Hepatocyte (in vitro differentiated cells): ENCODE data around the gene KXD1. TPM values are rescaled to one million over a fixed set of nuclear protein-coding genes. Genes with fewer than 3 reads are reported as not detected.

Source experiments
- DNase-seq: peaks from one replicate; pipeline ENCODE4 v3.0.0-alpha.2; 2016; ENCODE audit warnings: low spot score
- H2AFZ ChIP-seq: fragments of 200-600 bp; sonication (generic); 2 replicates; pipeline ENCODE4 v1.6.0; 2016; ENCODE audit warnings: antibody characterized with exemption, mild to moderate bottlenecking
- H3K27ac ChIP-seq: fragments of 200-600 bp; sonication (generic); 2 replicates; pipeline ENCODE4 v1.5.1; 2016; ENCODE audit warnings: mild to moderate bottlenecking
- H3K27me3 ChIP-seq: fragments of 200-600 bp; sonication (generic); 2 replicates; pipeline ENCODE4 v1.6.1; 2016
- H3K36me3 ChIP-seq: fragments of 200-600 bp; sonication (generic); replicated peaks from 2 replicates; pipeline ENCODE4 v1.5.1; 2016; ENCODE audit warnings: low read depth; ENCODE audit not compliant: insufficient read depth
- H3K4me1 ChIP-seq: fragments of 200-600 bp; sonication (generic); 2 replicates; pipeline ENCODE4 v1.5.1; 2016; ENCODE audit warnings: mild to moderate bottlenecking, moderate library complexity; ENCODE audit not compliant: insufficient read depth
- H3K4me2 ChIP-seq: fragments of 200-600 bp; sonication (generic); 2 replicates; pipeline ENCODE4 v1.6.0; 2016
- H3K4me3 ChIP-seq: fragments of 200-600 bp; sonication (generic); 2 replicates; pipeline ENCODE4 v1.5.1; 2016; ENCODE audit warnings: mild to moderate bottlenecking
- H3K79me2 ChIP-seq: fragments of 200-600 bp; sonication (generic); 2 replicates; pipeline ENCODE4 v1.6.0; 2017; ENCODE audit warnings: mild to moderate bottlenecking
- H3K9me2 ChIP-seq: fragments of 200-600 bp; sonication (generic); replicated peaks from 2 replicates; pipeline ENCODE4 v1.6.0; 2017; ENCODE audit warnings: mild to moderate bottlenecking; ENCODE audit not compliant: insufficient read depth
- H3K9me3 ChIP-seq: fragments of 200-600 bp; sonication (generic); 2 replicates; pipeline ENCODE4 v1.5.1; 2016; ENCODE audit warnings: low read depth, mild to moderate bottlenecking
- H4K20me1 ChIP-seq: fragments of 200-600 bp; sonication (generic); 2 replicates; pipeline ENCODE4 v1.6.0; 2016; ENCODE audit warnings: mild to moderate bottlenecking; ENCODE audit not compliant: insufficient read depth, poor library complexity, severe bottlenecking
- EZH2 ChIP-seq: fragments of 200-600 bp; sonication (generic); IDR thresholded peaks from 2 replicates; pipeline ENCODE4 v1.6.1; 2016; ENCODE audit warnings: antibody characterized with exemption, mild to moderate bottlenecking, borderline replicate concordance
- EZH2phosphoT487 ChIP-seq: fragments of 200-600 bp; sonication (generic); IDR thresholded peaks from one replicate; pipeline ENCODE4 v1.6.1; 2018; ENCODE audit warnings: antibody characterized with exemption, mild to moderate bottlenecking, low read depth, moderate library complexity; ENCODE audit not compliant: unreplicated experiment, severe bottlenecking
- WGBS: methylation state at CpG from one replicate; pipeline ENCODE4 v1.1.6; 2016; ENCODE audit warnings: low lambda C conversion rate; ENCODE audit errors: missing lambda C conversion rate; 5-methylcytosine and 5-hydroxymethylcytosine counted together
- polyA plus RNA-seq: library from polyadenylated mRNA; unstranded; fragments of >200 nt; fragmentation: Nextera tagmentation; extraction: Ambion mirVana; gene quantifications from 2 replicates; pipeline ENCODE4 v1.2.1, GENCODE V29; 2016
- total RNA-seq: library from RNA; depleted of rRNA; stranded (reverse); fragments of >200 nt; gene quantifications from 2 replicates; pipeline ENCODE4 v1.2.3, GENCODE V29; 2014
- TF ChIP-seq, protein P1 (sequence below): fragments of 200-600 bp; sonication (generic); IDR thresholded peaks from 2 replicates; pipeline ENCODE4 v1.5.1; 2016; ENCODE audit warnings: antibody characterized with exemption, mild to moderate bottlenecking; ENCODE audit not compliant: poor library complexity

Gene KXD1
- total and polyA plus RNA-seq, 2 experiments from 2014 or later, result 76.3 to 89.2 TPM

DNA sequence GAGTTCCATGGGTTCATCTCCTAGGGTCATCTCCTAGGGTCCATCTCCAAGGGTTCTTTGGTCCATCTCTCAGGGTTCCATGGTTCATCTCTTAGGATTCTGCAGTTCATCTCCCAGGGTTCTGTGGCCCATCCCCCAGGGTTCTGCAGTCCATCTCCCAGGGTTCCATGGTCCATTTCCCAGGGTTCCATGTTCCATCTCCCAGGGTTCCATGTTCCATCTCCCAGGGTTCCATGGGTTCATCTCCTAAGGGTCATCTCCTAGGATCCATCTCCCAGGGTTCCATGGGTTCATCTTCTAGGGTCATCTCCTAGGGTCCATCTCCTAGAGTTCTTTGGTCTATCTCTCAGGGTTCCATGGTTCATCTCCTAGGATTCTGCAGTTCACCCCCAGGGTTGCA is 59.9 kb downstream of the KXD1 start:
- DNase-seq, result no peak
- no peak overlapping the region for H3K27ac ChIP-seq
- peaks cover 35% of the 10 kb centered on the region for H3K27me3 ChIP-seq
- no peaks in the 10 kb centered on the region for H3K9me3 ChIP-seq
- no peaks in the 10 kb centered on the region for H3K36me3 ChIP-seq
- H4K20me1 ChIP-seq, result no peaks in the 10 kb centered on the region
- peaks cover 5% of the 10 kb centered on the region for H3K4me1 ChIP-seq
- H3K9me2 ChIP-seq, result no peaks in the 10 kb centered on the region
- no peaks in the 10 kb centered on the region for H3K79me2 ChIP-seq
- TF ChIP-seq, protein P1, sequence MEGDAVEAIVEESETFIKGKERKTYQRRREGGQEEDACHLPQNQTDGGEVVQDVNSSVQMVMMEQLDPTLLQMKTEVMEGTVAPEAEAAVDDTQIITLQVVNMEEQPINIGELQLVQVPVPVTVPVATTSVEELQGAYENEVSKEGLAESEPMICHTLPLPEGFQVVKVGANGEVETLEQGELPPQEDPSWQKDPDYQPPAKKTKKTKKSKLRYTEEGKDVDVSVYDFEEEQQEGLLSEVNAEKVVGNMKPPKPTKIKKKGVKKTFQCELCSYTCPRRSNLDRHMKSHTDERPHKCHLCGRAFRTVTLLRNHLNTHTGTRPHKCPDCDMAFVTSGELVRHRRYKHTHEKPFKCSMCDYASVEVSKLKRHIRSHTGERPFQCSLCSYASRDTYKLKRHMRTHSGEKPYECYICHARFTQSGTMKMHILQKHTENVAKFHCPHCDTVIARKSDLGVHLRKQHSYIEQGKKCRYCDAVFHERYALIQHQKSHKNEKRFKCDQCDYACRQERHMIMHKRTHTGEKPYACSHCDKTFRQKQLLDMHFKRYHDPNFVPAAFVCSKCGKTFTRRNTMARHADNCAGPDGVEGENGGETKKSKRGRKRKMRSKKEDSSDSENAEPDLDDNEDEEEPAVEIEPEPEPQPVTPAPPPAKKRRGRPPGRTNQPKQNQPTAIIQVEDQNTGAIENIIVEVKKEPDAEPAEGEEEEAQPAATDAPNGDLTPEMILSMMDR, result no peak
- TF ChIP-seq EZH2phosphoT487, result no peak
- TF ChIP-seq EZH2, result no peak
- H3K4me2 ChIP-seq, result no peak overlapping the region
- no peak overlapping the region for H2AFZ ChIP-seq
- no peak overlapping the region for H3K4me3 ChIP-seq

DNA sequence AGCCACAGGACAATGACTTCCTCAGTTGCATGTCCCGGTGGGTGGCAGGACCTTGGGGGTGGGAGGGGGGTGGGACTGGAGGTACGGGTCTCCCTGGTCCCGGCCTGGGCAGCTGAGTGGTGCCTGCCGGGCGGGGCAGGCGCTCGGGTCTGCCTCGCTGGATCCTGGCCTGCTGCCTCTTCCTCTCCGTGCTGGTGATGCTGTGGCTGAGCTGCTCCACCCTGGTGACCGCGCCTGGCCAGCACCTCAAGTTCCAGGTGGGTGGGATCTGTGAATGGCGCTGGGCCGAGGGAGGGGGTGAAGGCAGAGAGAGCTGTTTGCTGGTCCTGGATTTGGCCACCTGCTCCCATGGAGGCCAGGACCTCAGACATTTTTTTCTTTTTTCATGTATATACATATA is 60.6 kb downstream of the KXD1 start:
- Histone ChIP-seq H3K4me2 (no peak overlapping the region), H3K4me3 (no peak overlapping the region), H3K9me2 (no peaks in the 10 kb centered on the region), H3K4me1 (no peaks in the 10 kb centered on the region), H3K36me3 (no peaks in the 10 kb centered on the region), H4K20me1 (no peaks in the 10 kb centered on the region), H3K9me3 (no peaks in the 10 kb centered on the region), H3K27ac (no peak overlapping the region), H3K79me2 (no peaks in the 10 kb centered on the region), H2AFZ (no peak overlapping the region), H3K27me3 (peaks cover 28% of the 10 kb centered on the region)
- TF ChIP-seq EZH2phosphoT487 (no peak), EZH2 (no peak)
- TF ChIP-seq, protein P1, result no peak
- WGBS, result 94% methylated on average over 5 of the region's 13 CpGs
- no peak for DNase-seq

Other genes with a start within 250 kb of the KXD1 start
- gene LSM4, start 234.8 kb upstream of the KXD1 start, total RNA-seq, result 185 and 202 TPM in 2 replicates
- gene LSM4, start 234.8 kb upstream of the KXD1 start, polyA plus RNA-seq, result 218 and 226 TPM in 2 replicates
- gene PGPEP1, start 217.3 kb upstream of the KXD1 start, total RNA-seq, result 35.0 and 36.1 TPM in 2 replicates
- 24.8 and 26.8 TPM in 2 replicates for gene PGPEP1, start 217.3 kb upstream of the KXD1 start, polyA plus RNA-seq
- 106 and 123 TPM in 2 replicates for gene GDF15, start 171.7 kb upstream of the KXD1 start, total RNA-seq
- gene GDF15, start 171.7 kb upstream of the KXD1 start, polyA plus RNA-seq, result 175 and 185 TPM in 2 replicates
- gene LRRC25, start 160.2 kb upstream of the KXD1 start, total RNA-seq, result 0.16 TPM in 1 of 2 replicates, not detected in the other
- 0.36 and 1.5 TPM in 2 replicates for gene LRRC25, start 160.2 kb upstream of the KXD1 start, polyA plus RNA-seq
- 55.8 and 72.6 TPM in 2 replicates for gene SSBP4, start 138.5 kb upstream of the KXD1 start, total RNA-seq
- gene SSBP4, start 138.5 kb upstream of the KXD1 start, polyA plus RNA-seq, result 156 and 169 TPM in 2 replicates
- 51.5 and 54.9 TPM in 2 replicates for gene ISYNA1, start 119.7 kb upstream of the KXD1 start, total RNA-seq
- gene ISYNA1, start 119.7 kb upstream of the KXD1 start, polyA plus RNA-seq, result 144 and 188 TPM in 2 replicates
- gene ELL, start 35.8 kb upstream of the KXD1 start, total RNA-seq, result 3.9 and 11.0 TPM in 2 replicates
- 15.0 and 18.1 TPM in 2 replicates for gene ELL, start 35.8 kb upstream of the KXD1 start, polyA plus RNA-seq
- gene FKBP8, start 14.3 kb upstream of the KXD1 start, total RNA-seq, result 183 and 195 TPM in 2 replicates
- gene FKBP8, start 14.3 kb upstream of the KXD1 start, polyA plus RNA-seq, result 247 and 262 TPM in 2 replicates
- gene UBA52, start 14.0 kb downstream of the KXD1 start, total RNA-seq, result 561 and 593 TPM in 2 replicates
- gene UBA52, start 14.0 kb downstream of the KXD1 start, polyA plus RNA-seq, result 470 and 498 TPM in 2 replicates
- 59.9 and 62.6 TPM in 2 replicates for gene REX1BD, start 30.9 kb downstream of the KXD1 start, total RNA-seq
- gene REX1BD, start 30.9 kb downstream of the KXD1 start, polyA plus RNA-seq, result 105 and 131 TPM in 2 replicates
- gene CRLF1, start 48.9 kb downstream of the KXD1 start, total RNA-seq, result 8.6 and 13.9 TPM in 2 replicates
- 28.4 and 42.2 TPM in 2 replicates for gene CRLF1, start 48.9 kb downstream of the KXD1 start, polyA plus RNA-seq
- 0.40 and 1.5 TPM in 2 replicates for gene TMEM59L, start 55.0 kb downstream of the KXD1 start, total RNA-seq
- 4.9 and 9.1 TPM in 2 replicates for gene TMEM59L, start 55.0 kb downstream of the KXD1 start, polyA plus RNA-seq
- 4.1 and 5.0 TPM in 2 replicates for gene KLHL26, start 79.2 kb downstream of the KXD1 start, total RNA-seq
- gene KLHL26, start 79.2 kb downstream of the KXD1 start, polyA plus RNA-seq, result 3.9 and 7.6 TPM in 2 replicates
- gene CRTC1, start 125.8 kb downstream of the KXD1 start, total RNA-seq, result 2.0 and 2.5 TPM in 2 replicates
- 4.5 and 4.8 TPM in 2 replicates for gene CRTC1, start 125.8 kb downstream of the KXD1 start, polyA plus RNA-seq
- 2.8 and 3.0 TPM in 2 replicates for gene COMP, start 233.4 kb downstream of the KXD1 start, total RNA-seq
- 12.5 and 16.3 TPM in 2 replicates for gene COMP, start 233.4 kb downstream of the KXD1 start, polyA plus RNA-seq